SK-N-MC (cell line): ENCODE results near the gene CUX1.
"Not testable (repeated sequence)": the region's sequence is repeated elsewhere in the genome, so short reads cannot be mapped to it uniquely, and the experiment has no call there.

ENCODE experiments used
- DNase-seq: peaks from one replicate; pipeline ENCODE4 v3.0.0-alpha.2; 2011; ENCODE audit warnings: low read depth, low spot score
- H3K27ac ChIP-seq: fragments of 200-600 bp; sonication (generic); 2 replicates; pipeline ENCODE4 v1.5.1; 2016; ENCODE audit warnings: mixed run types
- H3K36me3 ChIP-seq: fragments of 200-600 bp; sonication (generic); 2 replicates; pipeline ENCODE4 v1.6.1; 2017; ENCODE audit warnings: antibody characterized with exemption, low read length, mixed read lengths; ENCODE audit not compliant: insufficient read depth
- H3K4me3 ChIP-seq: fragments of 200-600 bp; sonication (generic); 2 replicates; pipeline ENCODE4 v1.5.1; 2016
- H3K9ac ChIP-seq: fragments of 200-600 bp; sonication (generic); 2 replicates; pipeline ENCODE4 v1.8.0; 2017; ENCODE audit warnings: mixed run types, mixed read lengths; ENCODE audit not compliant: insufficient read length
- H3K9me3 ChIP-seq: fragments of 200-600 bp; sonication (generic); 2 replicates; pipeline ENCODE4 v1.6.1; 2017; ENCODE audit warnings: low read depth, mild to moderate bottlenecking, antibody characterized with exemption, low read length, moderate library complexity, mixed read lengths
- EZH2 ChIP-seq: fragments of 200-600 bp; sonication (generic); IDR thresholded peaks from one replicate; pipeline ENCODE4 v1.6.1; 2017; ENCODE audit warnings: antibody characterized with exemption
- FOXP2 ChIP-seq: optimal IDR thresholded peaks from 2 replicates; pipeline ENCODE3; 2011; ENCODE audit warnings: mild to moderate bottlenecking, moderate library complexity; ENCODE audit not compliant: insufficient read depth; ENCODE audit errors: extremely low read length, control extremely low read depth
- POLR2AphosphoS5 ChIP-seq: IDR thresholded peaks from 2 replicates; pipeline ENCODE4 v1.6.1; 2012; ENCODE audit warnings: mild to moderate bottlenecking, low read depth, low read length, borderline replicate concordance

CUX1 gene

GRCh38 chr7:101987494-101987893 is 170.1 kb downstream of the CUX1 start:
- no peak for DNase-seq
- Histone ChIP-seq H3K27ac (no peak overlapping the region), H3K36me3 (no peaks in the 10 kb centered on the region), H3K9ac (no peak overlapping the region), H3K9me3 (no peaks in the 10 kb centered on the region), H3K4me3 (no peak overlapping the region)
- TF ChIP-seq POLR2AphosphoS5, result no peak
- no peak for TF ChIP-seq EZH2
- no peak for TF ChIP-seq FOXP2

GRCh38 chr7:101988060-101988459 is 170.6 kb downstream of the CUX1 start:
- not testable (repeated sequence) for H3K9ac ChIP-seq, H3K4me3 ChIP-seq, DNase-seq, H3K9me3 ChIP-seq, H3K36me3 ChIP-seq, H3K27ac ChIP-seq

- Histone ChIP-seq H3K27ac (no peak overlapping the region), H3K9ac (no peak overlapping the region), H3K9me3 (no peaks in the 10 kb centered on the region), H3K36me3 (no peaks in the 10 kb centered on the region), H3K4me3 (no peak overlapping the region)
- no peak for DNase-seq
- TF ChIP-seq FOXP2, result no peak
- TF ChIP-seq EZH2, result no peak
- TF ChIP-seq POLR2AphosphoS5, result no peak
Measured at GRCh38 chr7:101988513-101988912, 171.1 kb downstream of the CUX1 start.

- Histone ChIP-seq H3K9me3 (no peaks in the 10 kb centered on the region), H3K9ac (no peak overlapping the region), H3K4me3 (no peak overlapping the region), H3K27ac (no peak overlapping the region), H3K36me3 (no peaks in the 10 kb centered on the region)
- no peak for TF ChIP-seq POLR2AphosphoS5
- no peak for TF ChIP-seq FOXP2
- no peak for TF ChIP-seq EZH2
- no peak for DNase-seq
Measured at GRCh38 chr7:101989101-101989500, 171.7 kb downstream of the CUX1 start.

- Histone ChIP-seq H3K4me3 (no peak overlapping the region), H3K9ac (no peak overlapping the region), H3K27ac (no peak overlapping the region), H3K36me3 (no peaks in the 10 kb centered on the region), H3K9me3 (no peaks in the 10 kb centered on the region)
- DNase-seq, result no peak
- TF ChIP-seq FOXP2 (no peak), POLR2AphosphoS5 (no peak), EZH2 (no peak)
Measured at GRCh38 chr7:101990811-101991418, 173.5 kb downstream of the CUX1 start.

- no peak for DNase-seq
- no peak overlapping the region for H3K9ac ChIP-seq
Measured at GRCh38 chr7:101991860-101992259, 174.4 kb downstream of the CUX1 start.

GRCh38 chr7:101993311-101993710 is 175.9 kb downstream of the CUX1 start:
- Histone ChIP-seq H3K4me3 (no peak overlapping the region), H3K27ac (no peak overlapping the region), H3K9ac (no peak overlapping the region), H3K36me3 (no peaks in the 10 kb centered on the region), H3K9me3 (no peaks in the 10 kb centered on the region)
- no peak for DNase-seq
- TF ChIP-seq POLR2AphosphoS5 (no peak), FOXP2 (no peak), EZH2 (no peak)

More at GRCh38 chr7:101991860-101992259, 174.4 kb downstream of the CUX1 start:
- Histone ChIP-seq H3K36me3 (no peaks in the 10 kb centered on the region), H3K4me3 (no peak overlapping the region), H3K27ac (no peak overlapping the region), H3K9me3 (no peaks in the 10 kb centered on the region)
- TF ChIP-seq EZH2 (no peak), FOXP2 (no peak), POLR2AphosphoS5 (no peak)

- Histone ChIP-seq H3K9ac (no peak overlapping the region), H3K4me3 (no peak overlapping the region), H3K36me3 (no peaks in the 10 kb centered on the region), H3K27ac (no peak overlapping the region), H3K9me3 (no peaks in the 10 kb centered on the region)
- no peak for TF ChIP-seq POLR2AphosphoS5
- no peak for TF ChIP-seq FOXP2
- no peak for TF ChIP-seq EZH2
- DNase-seq, result no peak
Measured at GRCh38 chr7:101995121-101995520, 177.7 kb downstream of the CUX1 start.

GRCh38 chr7:101996131-101996691 is 178.8 kb downstream of the CUX1 start:
- DNase-seq, result no peak
- no peak overlapping the region for H3K9ac ChIP-seq
- H3K27ac ChIP-seq, result no peak overlapping the region
- H3K36me3 ChIP-seq, result no peaks in the 10 kb centered on the region
- H3K4me3 ChIP-seq, result no peak overlapping the region
- TF ChIP-seq FOXP2, result no peak
- TF ChIP-seq EZH2, result no peak
- TF ChIP-seq POLR2AphosphoS5, result no peak
- no peaks in the 10 kb centered on the region for H3K9me3 ChIP-seq
